PC-9 (cell line): ENCODE data around the gene SCNN1G. TPM values are rescaled to one million over a fixed set of nuclear protein-coding genes. Genes with fewer than 3 reads are reported as not detected.

Experiments
- BruUV-seq: library from RNA; stranded (reverse); fragments of 400-500 nt; replicated peaks from 2 replicates; lab custom pipeline; 2021; lab: Mats Ljungman, UMichigan
- CTCF ChIA-PET: fragments of 300-600 bp; sonication (Branson Sonifier 250); formaldehyde crosslinking; loops from one replicate; lab custom pipeline; 2022; ENCODE audit warnings: antibody characterized with exemption; lab: Charles Lee
- POLR2A ChIA-PET: fragments of 300-600 bp; sonication (Branson Sonifier 250); formaldehyde crosslinking; loops from one replicate; lab custom pipeline; 2022; ENCODE audit warnings: antibody characterized with exemption; ENCODE audit not compliant: unreplicated experiment; lab: Charles Lee
- DNase-seq, 2 experiments: peaks; one replicate each; pipeline versions ENCODE4 v3.0.0 to v3.0.0-alpha.2; 2015 to 2022; ENCODE audit warnings: mixed read lengths in 1 of 2
- H2AFZ ChIP-seq: fragments of 200-600 bp; sonication (generic); 2 replicates; pipeline ENCODE4 v1.8.1; 2017; ENCODE audit warnings: antibody characterized with exemption
- H3F3A ChIP-seq: fragments of 200-600 bp; sonication (generic); 2 replicates; pipeline ENCODE4 v1.8.1; 2017; ENCODE audit warnings: antibody characterized with exemption, mild to moderate bottlenecking, low read depth; ENCODE audit not compliant: insufficient read depth
- H3K27ac ChIP-seq: fragments of 200-600 bp; sonication (generic); 2 replicates; pipeline ENCODE4 v1.6.1; 2016; ENCODE audit warnings: mixed run types
- H3K27me3 ChIP-seq: fragments of 200-600 bp; sonication (generic); 2 replicates; pipeline ENCODE4 v1.6.1; 2016; ENCODE audit warnings: low read depth, mixed run types; ENCODE audit not compliant: insufficient read depth
- H3K36me3 ChIP-seq: fragments of 200-600 bp; sonication (generic); 2 replicates; pipeline ENCODE4 v1.6.1; 2016; ENCODE audit warnings: low read depth, mixed run types
- H3K4me1 ChIP-seq: fragments of 200-600 bp; sonication (generic); replicated peaks from 2 replicates; pipeline ENCODE4 v1.6.1; 2016; ENCODE audit warnings: mixed run types; ENCODE audit not compliant: insufficient read depth
- H3K4me2 ChIP-seq: fragments of 200-600 bp; sonication (generic); 2 replicates; pipeline ENCODE4 v1.6.1; 2017; ENCODE audit warnings: mixed run types
- H3K4me3 ChIP-seq: fragments of 200-600 bp; sonication (generic); 2 replicates; pipeline ENCODE4 v1.6.1; 2016; ENCODE audit warnings: mixed run types
- H3K79me2 ChIP-seq: fragments of 200-600 bp; sonication (generic); 2 replicates; pipeline ENCODE4 v1.6.1; 2017; ENCODE audit warnings: low read depth, mixed run types
- H3K9me2 ChIP-seq: fragments of 200-600 bp; sonication (generic); 2 replicates; pipeline ENCODE4 v1.8.1; 2017; ENCODE audit warnings: mild to moderate bottlenecking; ENCODE audit not compliant: insufficient read depth
- H3K9me3 ChIP-seq: fragments of 200-600 bp; sonication (generic); 2 replicates; pipeline ENCODE4 v1.8.1; 2016; ENCODE audit warnings: low read depth; ENCODE audit not compliant: insufficient read depth
- H4K20me1 ChIP-seq: fragments of 200-600 bp; sonication (generic); 2 replicates; pipeline ENCODE4 v1.8.1; 2017; ENCODE audit not compliant: insufficient read depth
- EZH2 ChIP-seq: fragments of 200-600 bp; sonication (generic); IDR thresholded peaks from 2 replicates; pipeline ENCODE4 v1.8.0; 2017; ENCODE audit warnings: antibody characterized with exemption, low read depth
- intact Hi-C: fragments of 100-400 bp; cut with micrococcal nuclease; formaldehyde crosslinking; loops from one replicate; pipeline ENCODE4 v1.10.0; 2022; ENCODE audit not compliant: unreplicated experiment
- total RNA-seq: library from RNA; stranded (reverse); gene quantifications from 2 replicates; pipeline ENCODE4 v1.2.3, GENCODE V29; 2021
- TF ChIP-seq, protein P1 (sequence below): fragments of 200-600 bp; sonication (generic); conservative IDR thresholded peaks from 2 replicates; pipeline ENCODE4 v1.6.1; 2017; ENCODE audit warnings: mixed run types, antibody characterized with exemption, mild to moderate bottlenecking, moderate library complexity

Gene SCNN1G
- total RNA-seq, 1 experiment from 2014 or later = not detected

DNA sequence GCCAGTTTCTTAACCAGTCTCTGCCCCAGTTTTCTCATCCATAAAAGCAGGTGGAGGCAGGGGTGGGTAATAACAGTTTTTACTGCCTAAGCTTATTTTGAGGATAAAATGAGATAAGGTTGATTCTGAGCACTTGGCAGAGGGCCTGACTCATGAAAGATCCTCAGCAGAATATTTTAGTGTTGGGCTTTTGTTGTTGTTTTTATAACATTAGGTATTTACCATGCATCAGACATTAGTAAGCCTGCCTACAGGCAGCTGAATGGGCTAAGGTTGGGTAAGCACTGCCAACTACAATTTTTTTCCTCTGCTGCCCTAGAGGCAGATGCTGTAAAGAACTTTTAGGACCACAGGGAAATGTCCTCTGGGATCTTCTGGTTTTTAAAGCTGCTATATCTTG is 43.1 kb downstream of the SCNN1G start:
- Histone ChIP-seq H4K20me1 (no peaks in the 10 kb centered on the region), H3K27ac (no peak overlapping the region), H3K4me2 (no peak overlapping the region), H3K36me3 (no peaks in the 10 kb centered on the region), H3K4me1 (peaks cover 28% of the 10 kb centered on the region), H3F3A (peaks cover 37% of the 10 kb centered on the region; the same call in 1 of the 2 replicates), H3K27me3 (no peaks in the 10 kb centered on the region), H3K4me3 (no peak overlapping the region), H3K9me2 (no peaks in the 10 kb centered on the region), H2AFZ (no peak overlapping the region), H3K79me2 (no peaks in the 10 kb centered on the region), H3K9me3 (no peaks in the 10 kb centered on the region)
- CTCF ChIA-PET = no interaction called here
- no TSS peak for BruUV-seq
- DNase-seq = peak in 1 of 2 experiments; percentile 43
- intact Hi-C loops = no loop called here
- TF ChIP-seq EZH2 = no peak
- TF ChIP-seq, protein P1, sequence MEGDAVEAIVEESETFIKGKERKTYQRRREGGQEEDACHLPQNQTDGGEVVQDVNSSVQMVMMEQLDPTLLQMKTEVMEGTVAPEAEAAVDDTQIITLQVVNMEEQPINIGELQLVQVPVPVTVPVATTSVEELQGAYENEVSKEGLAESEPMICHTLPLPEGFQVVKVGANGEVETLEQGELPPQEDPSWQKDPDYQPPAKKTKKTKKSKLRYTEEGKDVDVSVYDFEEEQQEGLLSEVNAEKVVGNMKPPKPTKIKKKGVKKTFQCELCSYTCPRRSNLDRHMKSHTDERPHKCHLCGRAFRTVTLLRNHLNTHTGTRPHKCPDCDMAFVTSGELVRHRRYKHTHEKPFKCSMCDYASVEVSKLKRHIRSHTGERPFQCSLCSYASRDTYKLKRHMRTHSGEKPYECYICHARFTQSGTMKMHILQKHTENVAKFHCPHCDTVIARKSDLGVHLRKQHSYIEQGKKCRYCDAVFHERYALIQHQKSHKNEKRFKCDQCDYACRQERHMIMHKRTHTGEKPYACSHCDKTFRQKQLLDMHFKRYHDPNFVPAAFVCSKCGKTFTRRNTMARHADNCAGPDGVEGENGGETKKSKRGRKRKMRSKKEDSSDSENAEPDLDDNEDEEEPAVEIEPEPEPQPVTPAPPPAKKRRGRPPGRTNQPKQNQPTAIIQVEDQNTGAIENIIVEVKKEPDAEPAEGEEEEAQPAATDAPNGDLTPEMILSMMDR = no peak
- POLR2A ChIA-PET = no interaction called here

DNA sequence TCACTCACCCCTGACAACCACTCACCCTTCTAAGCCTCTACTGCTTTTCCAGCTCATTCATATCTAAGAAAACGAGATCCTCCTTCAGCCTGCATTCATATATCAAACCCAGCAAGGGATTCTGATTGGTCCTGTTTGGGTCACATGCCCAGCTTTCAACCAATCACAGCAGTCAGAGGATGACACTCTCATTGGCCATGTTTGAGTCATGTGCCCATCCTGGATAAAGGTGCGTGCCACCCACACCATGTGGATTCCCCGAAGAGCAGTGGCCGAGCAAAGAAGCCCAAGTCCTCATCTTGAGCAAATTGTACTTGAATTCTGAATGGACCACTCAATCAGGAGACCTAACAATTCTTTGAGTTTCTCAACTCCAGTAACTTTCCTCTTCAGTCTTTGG is 45.0 kb downstream of the SCNN1G start:
- no peak for DNase-seq
- Histone ChIP-seq H3K27ac (no peak overlapping the region), H3K4me2 (no peak overlapping the region), H3K4me1 (peaks cover 29% of the 10 kb centered on the region), H3K9me3 (no peaks in the 10 kb centered on the region), H2AFZ (no peak overlapping the region), H3K4me3 (no peak overlapping the region), H4K20me1 (no peaks in the 10 kb centered on the region), H3K36me3 (no peaks in the 10 kb centered on the region), H3K27me3 (no peaks in the 10 kb centered on the region), H3K79me2 (no peaks in the 10 kb centered on the region), H3K9me2 (no peaks in the 10 kb centered on the region), H3F3A (peaks cover 35% of the 10 kb centered on the region; the same call in 1 of the 2 replicates)
- ChIA-PET CTCF (interaction anchor here (0.6 kb wide), 1 partner anchor 46 kb away, joined by 4 read pairs; no protein-coding TSS in a partner anchor), POLR2A (no interaction called here)
- BruUV-seq = no TSS peak
- intact Hi-C loops = no loop called here
- TF ChIP-seq, protein P1 = no peak
- no peak for TF ChIP-seq EZH2

- Histone ChIP-seq H3K27ac (peak overlapping the region; percentile 50), H2AFZ (no peak overlapping the region), H3F3A (peaks cover 35% of the 10 kb centered on the region; the same call in 1 of the 2 replicates), H4K20me1 (no peaks in the 10 kb centered on the region), H3K4me2 (peak overlapping the region; percentile 24; the same call in 1 of the 2 replicates), H3K79me2 (no peaks in the 10 kb centered on the region), H3K9me3 (no peaks in the 10 kb centered on the region), H3K4me3 (no peak overlapping the region), H3K9me2 (no peaks in the 10 kb centered on the region), H3K36me3 (no peaks in the 10 kb centered on the region), H3K27me3 (no peaks in the 10 kb centered on the region), H3K4me1 (peaks cover 29% of the 10 kb centered on the region)
- intact Hi-C loops = loop anchor here (2.0 kb wide), 1 partner anchor 25 kb away; no protein-coding TSS in a partner anchor
- ChIA-PET POLR2A (no interaction called here), CTCF (interaction anchor here (0.6 kb wide), 1 partner anchor 206 kb away, joined by 3 read pairs; no protein-coding TSS in a partner anchor)
- DNase-seq = peak; percentile 73 to 95
- no TSS peak for BruUV-seq
- TF ChIP-seq EZH2 = no peak
- TF ChIP-seq, protein P1 = no peak
These were observed 47.2 kb downstream of the SCNN1G start for GRCh38 chr16:23229714-23230113.
